PC-3 (cell line): ENCODE measurements around the gene SMC1B. TPM values are rescaled to one million over a fixed set of nuclear protein-coding genes. Genes with fewer than 3 reads are reported as not detected.

ENCODE experiments used
- ATAC-seq: fragments of 200-7000 bp; cut with Tn5 transposase; 2 replicates; pipeline ENCODE4 v1.9.1; 2020; ENCODE audit warnings: mild to moderate bottlenecking, moderate library complexity
- BruUV-seq: library from RNA; stranded (reverse); fragments of 400-500 nt; replicated peaks from 2 replicates; lab custom pipeline; 2021; lab: Mats Ljungman, UMichigan
- CTCF ChIA-PET: fragments of 300-600 bp; sonication (Branson Sonifier 250); formaldehyde crosslinking; loops from one replicate; lab custom pipeline; 2022; ENCODE audit warnings: antibody characterized with exemption; lab: Charles Lee
- POLR2A ChIA-PET: fragments of 300-600 bp; sonication (Branson Sonifier 250); formaldehyde crosslinking; loops from one replicate; lab custom pipeline; 2022; ENCODE audit warnings: antibody characterized with exemption; ENCODE audit not compliant: unreplicated experiment; lab: Charles Lee
- DNase-seq: peaks from one replicate; pipeline ENCODE4 v3.0.0-alpha.2; 2015
- H2AFZ ChIP-seq: fragments of 300-600 bp; sonication (generic); 2 replicates; pipeline ENCODE4 v1.6.0; 2016; ENCODE audit warnings: antibody characterized with exemption, low read length
- H3F3A ChIP-seq: fragments of 300-600 bp; sonication (generic); one replicate; pipeline ENCODE4 v1.6.0; 2017; ENCODE audit warnings: antibody characterized with exemption, low read length, control low read depth, mild to moderate bottlenecking; ENCODE audit not compliant: unreplicated experiment
- H3K27ac ChIP-seq: fragments of 300-600 bp; sonication (generic); 2 replicates; pipeline ENCODE4 v1.5.1; 2016; ENCODE audit warnings: mild to moderate bottlenecking, low read length
- H3K27me3 ChIP-seq: fragments of 300-600 bp; sonication (generic); 2 replicates; pipeline ENCODE4 v1.6.1; 2016; ENCODE audit warnings: low read length, mixed read lengths
- H3K36me3 ChIP-seq: fragments of 300-600 bp; sonication (generic); 2 replicates; pipeline ENCODE4 v1.6.1; 2016; ENCODE audit warnings: low read depth, mixed run types, low read length, mixed read lengths
- H3K4me1 ChIP-seq: fragments of 300-600 bp; sonication (generic); 2 replicates; pipeline ENCODE4 v1.5.1; 2016; ENCODE audit warnings: low read length; ENCODE audit not compliant: insufficient read depth
- H3K4me2 ChIP-seq: fragments of 300-600 bp; sonication (generic); 2 replicates; pipeline ENCODE4 v1.6.0; 2016; ENCODE audit warnings: low read length
- H3K4me3 ChIP-seq: fragments of 300-600 bp; sonication (generic); 2 replicates; pipeline ENCODE4 v1.5.1; 2016; ENCODE audit warnings: mild to moderate bottlenecking, low read length, mixed read lengths
- H3K79me2 ChIP-seq: fragments of 300-600 bp; sonication (generic); 2 replicates; pipeline ENCODE4 v1.6.1; 2017; ENCODE audit warnings: low read length, mixed read lengths
- H3K9ac ChIP-seq: fragments of 300-600 bp; sonication (generic); 2 replicates; pipeline ENCODE4 v1.6.0; 2016; ENCODE audit warnings: mild to moderate bottlenecking, low read length
- H3K9me2 ChIP-seq: fragments of 300-600 bp; sonication (generic); replicated peaks from 2 replicates; pipeline ENCODE4 v1.6.1; 2016; ENCODE audit warnings: mixed run types, low read length, mixed read lengths
- H3K9me3 ChIP-seq: fragments of 300-600 bp; sonication (generic); 2 replicates; pipeline ENCODE4 v1.6.1; 2016; ENCODE audit warnings: low read length, mixed read lengths
- H4K20me1 ChIP-seq: fragments of 300-600 bp; sonication (generic); 2 replicates; pipeline ENCODE4 v1.6.1; 2016; ENCODE audit warnings: low read length, mixed read lengths
- CTCF ChIP-seq: fragments of 300-600 bp; sonication (generic); conservative IDR thresholded peaks from 2 replicates; pipeline ENCODE4 v1.5.1; 2017; ENCODE audit warnings: antibody characterized with exemption, low read depth, mild to moderate bottlenecking, low read length
- EZH2 ChIP-seq: fragments of 300-600 bp; sonication (generic); IDR thresholded peaks from one replicate; pipeline ENCODE4 v1.6.1; 2017; ENCODE audit warnings: antibody characterized with exemption, mild to moderate bottlenecking, low read length; ENCODE audit not compliant: unreplicated experiment
- EZH2phosphoT487 ChIP-seq: fragments of 300-600 bp; sonication (generic); IDR thresholded peaks from 2 replicates; pipeline ENCODE4 v1.6.1; 2018; ENCODE audit warnings: mild to moderate bottlenecking, antibody characterized with exemption, low read length, borderline replicate concordance
- intact Hi-C: fragments of 100-400 bp; cut with micrococcal nuclease; formaldehyde crosslinking; loops from 2 replicates; pipeline ENCODE4 v1.9.0; 2023
- total RNA-seq: library from RNA; depleted of rRNA; stranded (reverse); fragments of >200 nt; gene quantifications from 2 replicates; pipeline ENCODE4 v1.2.3, GENCODE V29; 2014

Gene SMC1B
- total RNA-seq, 1 experiment from 2014 or later: 0.04 TPM

- Histone ChIP-seq H3K36me3 (no peaks in the 10 kb centered on the region), H3K27ac (no peak overlapping the region), H3K4me3 (no peak overlapping the region), H2AFZ (no peak overlapping the region), H3K4me1 (no peaks in the 10 kb centered on the region), H3K79me2 (no peaks in the 10 kb centered on the region), H3K9me2 (no peaks in the 10 kb centered on the region), H4K20me1 (no peaks in the 10 kb centered on the region), H3K27me3 (no peaks in the 10 kb centered on the region), H3K4me2 (no peak overlapping the region), H3F3A (no peaks in the 10 kb centered on the region), H3K9me3 (no peaks in the 10 kb centered on the region), H3K9ac (no peak overlapping the region)
- TF ChIP-seq CTCF: no peak
- no peak for TF ChIP-seq EZH2
- TF ChIP-seq EZH2phosphoT487: no peak
- no TSS peak for BruUV-seq
- ATAC-seq (no peak), DNase-seq (no peak)
- intact Hi-C loops: no loop called here
- ChIA-PET CTCF (no interaction called here), POLR2A (no interaction called here)
These were observed 47.1 kb upstream of the SMC1B start for GRCh38 chr22:45460288-45461109.

- no peaks in the 10 kb centered on the region for H3K9me3 ChIP-seq
- no peaks in the 10 kb centered on the region for H3K4me1 ChIP-seq
- H2AFZ ChIP-seq: no peak overlapping the region
- ChIA-PET CTCF (no interaction called here), POLR2A (no interaction called here)
- BruUV-seq: no TSS peak
- no peak overlapping the region for H3K9ac ChIP-seq
- H4K20me1 ChIP-seq: no peaks in the 10 kb centered on the region
- no peak overlapping the region for H3K4me3 ChIP-seq
- no peak overlapping the region for H3K4me2 ChIP-seq
- no peak overlapping the region for H3K27ac ChIP-seq
- H3K79me2 ChIP-seq: no peaks in the 10 kb centered on the region
- no peaks in the 10 kb centered on the region for H3K27me3 ChIP-seq
- TF ChIP-seq CTCF (no peak), EZH2 (no peak), EZH2phosphoT487 (no peak)
- no peaks in the 10 kb centered on the region for H3K9me2 ChIP-seq
- ATAC-seq (no peak), DNase-seq (no peak)
- H3K36me3 ChIP-seq: no peaks in the 10 kb centered on the region
- H3F3A ChIP-seq: no peaks in the 10 kb centered on the region
- intact Hi-C loops: no loop called here
These were observed 45.8 kb upstream of the SMC1B start for GRCh38 chr22:45459235-45459634.

GRCh38 chr22:45458532-45458931 is 45.1 kb upstream of the SMC1B start:
- CTCF ChIA-PET: no interaction called here
- no peak for ATAC-seq

More at GRCh38 chr22:45458532-45458931, 45.1 kb upstream of the SMC1B start:
- no peaks in the 10 kb centered on the region for H4K20me1 ChIP-seq
- intact Hi-C loops: no loop called here
- no peak for DNase-seq
- no peak overlapping the region for H2AFZ ChIP-seq
- H3F3A ChIP-seq: no peaks in the 10 kb centered on the region
- no peaks in the 10 kb centered on the region for H3K9me2 ChIP-seq
- BruUV-seq: no TSS peak
- H3K4me1 ChIP-seq: no peaks in the 10 kb centered on the region
- no peak overlapping the region for H3K9ac ChIP-seq
- H3K9me3 ChIP-seq: no peaks in the 10 kb centered on the region
- H3K4me3 ChIP-seq: no peak overlapping the region
- no peak overlapping the region for H3K4me2 ChIP-seq
- TF ChIP-seq EZH2phosphoT487 (no peak), CTCF (no peak), EZH2 (no peak)
- POLR2A ChIA-PET: no interaction called here
- H3K79me2 ChIP-seq: no peaks in the 10 kb centered on the region
- no peaks in the 10 kb centered on the region for H3K27me3 ChIP-seq
- H3K27ac ChIP-seq: no peak overlapping the region
- H3K36me3 ChIP-seq: no peaks in the 10 kb centered on the region
